ENCODE results near the gene TMCC1.

The TMCC1 gene

DNA sequence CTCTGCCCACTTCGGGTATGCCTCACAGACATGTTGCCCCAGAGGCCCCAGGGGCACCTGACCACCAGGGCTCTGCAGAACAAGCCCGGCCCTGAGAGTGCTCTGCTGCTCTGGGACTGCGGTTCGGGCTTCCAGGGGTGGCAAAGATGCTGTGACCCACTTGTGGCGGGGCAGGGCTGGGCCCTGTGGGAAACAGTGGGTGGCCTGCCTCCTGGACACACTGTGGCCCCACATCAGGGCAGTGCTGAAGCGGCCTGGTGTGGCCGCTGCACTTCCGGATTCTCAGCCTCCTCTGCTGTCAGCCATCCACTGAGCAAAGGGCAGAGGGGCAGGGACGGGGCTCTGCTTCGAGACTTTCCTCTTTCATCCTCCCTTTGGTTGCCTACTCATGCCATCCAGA lies 260.5 kb downstream of the TMCC1 start:
- Mint-ChIP-seq H3K4me3 (no peak overlapping the region), H3K27me3 (no peaks in the 10 kb centered on the region), H3K9me3 (no peaks in the 10 kb centered on the region), H3K27ac (ENCODE audit: low read depth) (no peak overlapping the region), H3K36me3 (ENCODE audit: insufficient read depth) (peaks cover 2% of the 10 kb centered on the region), H3K4me1 (peaks cover 13% of the 10 kb centered on the region)
- no peak for ATAC-seq (replicated peaks; ENCODE audit: extremely low read depth, poor library complexity, severe bottlenecking)
- no peak for DNase-seq (ENCODE audit: low spot score in 2 of 2)

DNA sequence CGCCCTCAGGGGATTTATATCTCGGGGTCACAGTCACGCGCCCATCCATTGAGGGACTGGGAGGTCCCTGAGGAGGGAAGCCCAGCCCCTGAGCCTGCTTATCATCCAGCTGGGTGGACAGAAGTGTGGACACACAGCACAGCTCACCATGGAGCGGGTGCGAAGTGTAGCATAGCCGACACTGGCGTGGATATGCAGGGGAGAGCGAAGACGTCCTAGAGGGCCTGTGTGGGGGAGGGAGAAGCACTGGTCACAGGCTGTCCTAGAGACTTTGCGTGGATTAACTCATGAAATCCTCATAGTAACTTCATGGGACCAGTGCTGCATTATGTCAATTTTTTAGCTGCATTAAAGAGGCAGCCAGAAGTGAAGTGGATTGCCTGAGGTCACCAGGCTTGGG lies 261.0 kb downstream of the TMCC1 start:
- no peaks in the 10 kb centered on the region for H3K9me3 Mint-ChIP-seq
- ATAC-seq (replicated peaks; ENCODE audit: extremely low read depth, poor library complexity, severe bottlenecking) (no peak), DNase-seq (ENCODE audit: low spot score in 2 of 2) (no peak)
- H3K4me3 Mint-ChIP-seq: no peak overlapping the region
- H3K36me3 Mint-ChIP-seq (ENCODE audit: insufficient read depth): peaks cover 4% of the 10 kb centered on the region
- H3K4me1 Mint-ChIP-seq: peaks cover 17% of the 10 kb centered on the region
- H3K27me3 Mint-ChIP-seq: no peaks in the 10 kb centered on the region
- H3K27ac Mint-ChIP-seq (ENCODE audit: low read depth): no peak overlapping the region

DNA sequence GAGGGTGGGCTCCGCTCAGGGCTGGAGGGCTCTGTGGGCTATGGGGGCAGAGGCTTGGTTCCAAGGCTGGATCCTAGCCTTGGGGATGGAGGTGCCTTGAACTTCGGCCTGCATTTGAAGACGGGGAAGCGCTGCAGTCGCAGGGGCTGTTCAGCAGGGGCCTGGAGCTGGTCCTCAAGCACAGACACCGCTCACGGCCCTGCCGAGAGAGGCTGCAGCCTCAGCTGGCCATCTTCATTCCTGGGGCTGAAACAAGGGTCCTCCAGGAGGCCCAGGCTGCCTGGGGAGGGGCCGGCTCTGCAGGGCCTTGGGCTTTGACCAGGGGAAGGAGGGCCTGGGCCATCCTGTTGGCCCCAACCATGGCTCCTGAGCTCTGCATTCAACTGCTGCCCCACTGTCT lies 261.5 kb downstream of the TMCC1 start:
- no peaks in the 10 kb centered on the region for H3K9me3 Mint-ChIP-seq

DNA sequence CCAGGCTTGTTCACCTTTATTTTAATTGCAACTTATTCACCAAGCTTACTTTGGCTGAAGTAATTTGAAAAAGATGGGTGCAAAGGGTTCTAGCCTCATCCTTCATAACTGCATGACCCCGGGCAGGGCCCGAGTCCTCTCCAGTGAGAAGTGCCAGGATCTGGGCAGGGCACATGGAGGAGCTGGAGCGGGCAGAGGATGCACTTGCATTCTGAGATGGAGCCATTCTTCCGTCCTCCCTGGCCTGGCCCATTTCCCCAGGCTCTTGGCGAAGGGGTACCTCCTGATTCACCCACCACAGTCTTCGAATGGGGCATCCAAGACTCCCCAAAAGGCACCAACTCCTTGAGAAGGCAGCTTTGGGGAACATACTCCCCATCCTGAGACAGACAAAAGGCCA lies 264.5 kb downstream of the TMCC1 start:
- Mint-ChIP-seq H3K9me3 (no peaks in the 10 kb centered on the region), H3K27ac (ENCODE audit: low read depth) (no peak overlapping the region), H3K27me3 (no peaks in the 10 kb centered on the region), H3K4me1 (peaks cover 22% of the 10 kb centered on the region), H3K36me3 (ENCODE audit: insufficient read depth) (peaks cover 4% of the 10 kb centered on the region), H3K4me3 (no peak overlapping the region)
- DNase-seq (ENCODE audit: low spot score in 2 of 2): no peak
- no peak for ATAC-seq (replicated peaks; ENCODE audit: extremely low read depth, poor library complexity, severe bottlenecking)

More for the DNA sequence above, 261.5 kb downstream of the TMCC1 start:
- ATAC-seq (replicated peaks; ENCODE audit: extremely low read depth, poor library complexity, severe bottlenecking) (no peak), DNase-seq (ENCODE audit: low spot score in 2 of 2) (no peak)
- no peak overlapping the region for H3K27ac Mint-ChIP-seq (ENCODE audit: low read depth)
- H3K4me1 Mint-ChIP-seq: peaks cover 22% of the 10 kb centered on the region
- H3K36me3 Mint-ChIP-seq (ENCODE audit: insufficient read depth): peaks cover 4% of the 10 kb centered on the region
- no peaks in the 10 kb centered on the region for H3K27me3 Mint-ChIP-seq
- H3K4me3 Mint-ChIP-seq: no peak overlapping the region

DNA sequence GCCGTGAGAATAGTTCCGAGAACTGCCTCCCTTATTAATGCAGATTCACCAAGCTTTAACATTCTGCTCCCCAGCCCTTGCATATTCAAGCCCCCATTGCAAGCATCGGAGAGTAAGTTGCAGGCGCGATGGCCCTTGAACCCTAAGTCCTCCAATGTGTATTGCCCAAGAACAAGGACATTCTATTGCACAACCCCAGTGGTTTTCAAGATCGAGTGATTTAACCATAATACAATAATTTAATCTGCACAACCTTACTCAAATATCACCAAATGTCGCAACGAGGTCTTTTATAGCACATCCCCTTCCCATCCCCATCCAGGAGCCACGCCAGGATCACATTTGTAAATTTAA lies 265.4 kb downstream of the TMCC1 start:
- peak overlapping the region; percentile 14 for H3K27ac Mint-ChIP-seq (ENCODE audit: low read depth)

DNA sequence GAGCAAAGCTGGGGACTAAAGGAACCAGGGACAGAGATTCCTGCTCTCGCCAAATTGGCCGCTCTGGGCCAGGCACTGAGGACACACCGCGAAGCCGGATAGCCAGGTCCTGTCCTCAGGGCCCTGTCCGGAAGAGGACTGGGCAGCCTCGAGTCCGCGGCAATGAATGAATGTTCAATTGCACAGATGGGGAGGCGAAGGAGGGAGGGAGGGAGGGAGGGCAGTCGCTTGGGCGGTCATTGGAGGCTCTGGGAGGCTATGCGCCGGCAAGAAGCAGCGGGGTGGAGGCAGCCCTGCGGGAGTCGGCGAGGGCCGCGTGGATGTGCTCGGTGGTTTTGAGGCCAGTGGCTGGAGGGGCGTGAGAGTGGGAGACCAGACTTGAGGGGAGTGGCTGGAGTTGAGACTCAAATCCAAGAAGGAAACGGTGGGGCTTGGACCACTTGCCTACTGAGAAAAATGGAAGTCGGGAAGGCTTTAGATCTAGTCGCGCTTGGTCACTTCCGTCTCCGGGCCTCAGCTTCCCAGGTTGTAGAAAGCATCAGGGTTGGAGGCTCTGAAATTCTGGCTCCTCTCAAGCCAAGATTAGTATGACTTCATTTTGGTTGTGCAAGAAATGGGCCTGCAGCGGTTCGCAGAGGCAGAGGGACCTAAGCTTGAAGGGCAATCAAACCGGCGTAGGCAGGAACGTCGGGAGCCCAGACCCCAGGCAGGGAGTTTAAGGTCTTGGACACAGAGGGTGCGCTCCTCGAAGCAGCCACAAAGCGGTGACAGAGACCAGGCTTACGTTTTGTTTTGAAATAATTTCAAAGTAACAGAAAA lies 266.0 kb downstream of the TMCC1 start:
- Mint-ChIP-seq H3K4me3 (peak overlapping the region; percentile 84), H3K27ac (ENCODE audit: low read depth) (peak overlapping the region; percentile 14), H3K9me3 (no peaks in the 10 kb centered on the region), H3K4me1 (peaks cover 14% of the 10 kb centered on the region), H3K36me3 (ENCODE audit: insufficient read depth) (peaks cover 2% of the 10 kb centered on the region), H3K27me3 (no peaks in the 10 kb centered on the region)
- DNase-seq (ENCODE audit: low spot score in 2 of 2): peak in 1 of 2 donors; percentile 40
- ATAC-seq (replicated peaks; ENCODE audit: extremely low read depth, poor library complexity, severe bottlenecking): peak; percentile 61

More for the DNA sequence above, 265.4 kb downstream of the TMCC1 start:
- Mint-ChIP-seq H3K36me3 (ENCODE audit: insufficient read depth) (peaks cover 4% of the 10 kb centered on the region), H3K9me3 (no peaks in the 10 kb centered on the region), H3K4me3 (peak overlapping the region; percentile 84), H3K27me3 (no peaks in the 10 kb centered on the region), H3K4me1 (peaks cover 14% of the 10 kb centered on the region)
- no peak for ATAC-seq (replicated peaks; ENCODE audit: extremely low read depth, poor library complexity, severe bottlenecking)
- DNase-seq (ENCODE audit: low spot score in 2 of 2): no peak

DNA sequence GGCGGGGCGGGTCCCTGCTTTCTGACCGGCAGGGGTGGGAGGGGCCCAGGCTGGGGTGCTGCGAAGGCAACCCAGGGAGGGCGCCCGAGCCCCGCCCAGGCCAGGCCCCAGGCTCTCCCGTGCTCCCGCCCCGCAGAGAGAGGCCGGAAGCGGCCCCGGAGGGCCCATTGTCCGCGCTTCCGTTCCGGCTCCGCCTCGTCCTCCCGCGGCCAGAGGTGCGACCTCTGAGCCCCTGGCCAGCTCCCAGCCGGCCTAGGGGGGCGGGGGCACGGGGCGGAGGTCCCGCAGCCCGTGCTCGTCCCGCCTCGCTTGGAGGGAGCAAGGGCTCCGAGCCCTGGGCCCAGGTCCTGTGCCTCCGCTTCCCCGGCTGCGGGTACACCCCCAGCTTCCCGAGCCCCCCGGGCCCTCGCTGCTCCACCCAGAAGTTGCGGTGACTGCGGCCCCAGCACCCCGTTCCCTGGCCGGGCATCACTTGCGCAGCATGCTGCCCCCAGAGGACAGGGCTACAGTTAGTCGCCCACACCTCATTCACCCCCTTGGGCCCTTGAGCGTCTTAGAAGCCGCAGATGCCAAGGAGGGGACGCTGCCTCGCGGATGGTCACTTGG lies 266.7 kb downstream of the TMCC1 start:
- Mint-ChIP-seq H3K4me3 (peak overlapping the region; percentile 84), H3K36me3 (ENCODE audit: insufficient read depth) (peaks cover 2% of the 10 kb centered on the region), H3K27ac (ENCODE audit: low read depth) (peak overlapping the region; percentile 14), H3K27me3 (no peaks in the 10 kb centered on the region), H3K9me3 (no peaks in the 10 kb centered on the region), H3K4me1 (peaks cover 14% of the 10 kb centered on the region)
- DNase-seq (ENCODE audit: low spot score in 2 of 2) (no peak), ATAC-seq (replicated peaks; ENCODE audit: extremely low read depth, poor library complexity, severe bottlenecking) (peak; percentile 72)

DNA sequence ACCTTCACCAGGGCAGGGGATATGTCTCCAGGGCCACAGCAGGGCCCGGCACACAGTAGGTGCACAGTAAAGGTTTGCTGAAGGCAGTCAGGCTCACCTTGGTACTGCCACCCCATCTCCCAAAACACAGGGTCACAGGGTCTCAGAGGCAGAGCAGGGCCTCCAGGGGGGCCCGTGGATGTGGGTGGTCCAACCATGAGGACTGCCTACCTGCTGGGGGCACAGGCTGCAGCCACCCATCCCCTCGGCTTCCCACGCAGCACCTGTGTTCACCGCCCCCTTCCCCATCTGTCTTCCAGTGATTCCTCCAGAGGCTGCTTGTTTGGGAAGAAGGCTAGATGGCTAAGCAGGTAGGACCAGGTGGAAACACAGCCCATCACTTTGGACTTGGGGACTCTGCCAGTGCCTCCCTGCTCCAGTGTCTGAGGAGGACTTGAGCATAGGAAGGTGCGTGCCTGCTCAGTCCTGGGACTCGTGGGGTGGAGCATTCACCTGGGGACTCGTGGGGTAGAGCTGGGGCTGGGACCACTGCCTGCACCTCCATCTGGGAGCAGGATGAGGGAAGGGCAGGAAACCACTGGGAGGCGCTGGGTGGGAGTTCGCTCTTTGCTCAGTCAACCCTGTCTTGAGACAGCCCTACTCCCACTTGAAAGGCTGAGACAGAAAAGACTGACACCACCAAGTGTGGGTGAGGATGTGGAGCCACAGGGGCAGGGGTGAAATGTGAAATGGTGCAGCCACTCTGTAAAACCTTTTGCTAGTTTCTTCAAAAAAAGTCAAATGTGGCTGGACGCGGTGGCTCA lies 268.2 kb downstream of the TMCC1 start:
- Mint-ChIP-seq H3K9me3 (no peaks in the 10 kb centered on the region), H3K4me1 (peaks cover 14% of the 10 kb centered on the region), H3K4me3 (peak overlapping the region; percentile 59), H3K27me3 (no peaks in the 10 kb centered on the region), H3K36me3 (ENCODE audit: insufficient read depth) (peaks cover 2% of the 10 kb centered on the region), H3K27ac (ENCODE audit: low read depth) (no peak overlapping the region)
- DNase-seq (ENCODE audit: low spot score in 2 of 2) (no peak), ATAC-seq (replicated peaks; ENCODE audit: extremely low read depth, poor library complexity, severe bottlenecking) (no peak)

DNA sequence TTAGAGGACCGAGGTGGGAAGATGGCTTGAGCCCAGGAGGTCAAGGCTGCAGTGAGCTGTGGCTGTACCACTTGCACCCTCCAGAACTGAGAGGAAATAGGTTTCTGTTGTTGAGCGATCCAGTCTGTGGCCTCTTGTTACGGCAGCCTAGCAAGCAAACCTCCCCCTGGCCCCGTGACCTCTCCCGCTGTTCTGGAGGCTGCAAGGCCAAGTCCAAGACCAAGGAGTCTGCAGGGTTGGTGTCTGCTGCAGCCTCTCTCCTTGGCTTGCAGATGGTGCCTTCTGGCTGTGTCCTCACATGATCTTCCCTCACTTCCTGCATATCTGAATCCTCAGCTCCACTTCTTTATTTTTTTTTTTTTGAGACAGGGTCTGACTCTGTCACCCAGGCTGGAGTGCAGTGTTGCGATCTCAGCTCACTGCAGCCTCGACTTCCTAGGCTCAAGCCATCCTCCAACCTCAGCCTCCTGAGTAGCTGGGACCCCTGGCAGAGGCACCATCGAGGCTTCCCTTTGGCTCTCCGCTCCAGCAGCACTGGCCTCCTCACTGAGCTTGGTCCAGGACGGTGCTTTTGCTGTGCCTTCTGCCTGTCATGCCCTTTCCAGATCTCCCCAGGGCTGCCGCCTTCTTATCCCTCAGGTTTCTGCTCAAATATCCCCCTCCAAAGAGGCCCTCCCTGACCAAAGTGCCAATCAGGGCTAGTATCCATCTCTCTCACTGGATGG lies 269.0 kb downstream of the TMCC1 start:
- ATAC-seq (replicated peaks; ENCODE audit: extremely low read depth, poor library complexity, severe bottlenecking) (no peak), DNase-seq (ENCODE audit: low spot score in 2 of 2) (no peak)
- Mint-ChIP-seq H3K4me1 (peaks cover 14% of the 10 kb centered on the region), H3K36me3 (ENCODE audit: insufficient read depth) (peaks cover 2% of the 10 kb centered on the region), H3K9me3 (no peaks in the 10 kb centered on the region), H3K27me3 (no peaks in the 10 kb centered on the region), H3K4me3 (no peak overlapping the region), H3K27ac (ENCODE audit: low read depth) (no peak overlapping the region)

DNA sequence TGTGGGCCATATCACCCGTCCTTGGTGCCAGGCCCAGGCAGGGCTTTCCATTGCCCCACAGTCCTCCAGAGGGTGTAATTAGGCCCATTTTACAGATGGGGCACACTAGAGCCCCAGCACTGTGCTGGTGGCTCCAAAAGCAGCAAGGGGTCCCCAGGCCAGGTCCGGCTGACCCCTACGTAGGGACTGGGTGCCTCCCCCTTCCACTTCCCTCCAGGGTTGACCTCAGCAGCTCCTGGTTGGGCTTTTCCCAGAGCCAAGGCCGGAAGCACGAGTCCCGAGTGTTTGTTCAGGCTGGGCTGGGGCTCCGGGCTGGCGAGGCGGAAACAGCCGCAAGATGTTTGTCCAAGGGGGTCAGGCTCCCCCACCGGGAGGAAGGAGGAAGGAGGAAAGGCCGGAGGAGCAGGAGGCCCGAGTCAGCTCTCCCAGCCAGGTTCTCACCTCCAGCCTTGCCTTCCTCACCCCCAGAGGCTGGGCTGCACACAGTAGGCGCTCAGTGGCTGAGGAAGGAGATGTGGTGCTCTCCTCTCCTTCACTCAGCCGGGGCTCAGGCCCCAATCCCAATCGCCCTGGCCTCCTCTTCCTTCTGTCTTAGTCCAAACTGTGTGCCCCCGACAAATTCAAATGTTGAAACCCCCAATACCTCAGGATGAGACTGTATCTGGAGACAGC lies 269.9 kb downstream of the TMCC1 start:
- H3K4me1 Mint-ChIP-seq: peaks cover 18% of the 10 kb centered on the region
- DNase-seq (ENCODE audit: low spot score in 2 of 2): no peak

DNA sequence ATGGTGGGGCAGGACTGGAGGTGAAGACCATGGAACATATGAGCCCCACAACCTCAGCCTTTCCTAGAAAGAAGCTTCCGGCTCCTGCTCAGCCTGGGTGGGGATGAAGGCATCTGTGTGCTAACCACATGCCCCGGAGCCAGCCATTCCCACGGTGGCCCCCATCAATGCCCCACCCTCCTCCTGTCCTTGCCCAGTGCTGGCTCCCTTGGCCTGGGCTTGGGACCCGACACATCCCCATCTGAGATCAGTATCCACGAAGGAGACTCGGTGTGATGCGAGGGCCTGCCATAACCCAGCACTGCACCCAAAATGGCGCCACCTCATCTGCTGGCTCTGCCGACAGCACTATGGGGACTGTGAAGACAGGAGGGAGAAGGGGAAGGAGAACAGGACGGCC lies 270.6 kb downstream of the TMCC1 start:
- no peak overlapping the region for H3K4me3 Mint-ChIP-seq
- no peaks in the 10 kb centered on the region for H3K27me3 Mint-ChIP-seq
- H3K9me3 Mint-ChIP-seq: no peaks in the 10 kb centered on the region
- ATAC-seq (replicated peaks; ENCODE audit: extremely low read depth, poor library complexity, severe bottlenecking) (no peak), DNase-seq (ENCODE audit: low spot score in 2 of 2) (no peak)
- H3K36me3 Mint-ChIP-seq (ENCODE audit: insufficient read depth): peaks cover 2% of the 10 kb centered on the region
- H3K27ac Mint-ChIP-seq (ENCODE audit: low read depth): no peak overlapping the region
- peaks cover 18% of the 10 kb centered on the region for H3K4me1 Mint-ChIP-seq

More for the DNA sequence above, 269.9 kb downstream of the TMCC1 start:
- H3K27me3 Mint-ChIP-seq: no peaks in the 10 kb centered on the region
- peaks cover 2% of the 10 kb centered on the region for H3K36me3 Mint-ChIP-seq (ENCODE audit: insufficient read depth)
- ATAC-seq (replicated peaks; ENCODE audit: extremely low read depth, poor library complexity, severe bottlenecking): no peak
- no peaks in the 10 kb centered on the region for H3K9me3 Mint-ChIP-seq
- no peak overlapping the region for H3K4me3 Mint-ChIP-seq
- H3K27ac Mint-ChIP-seq (ENCODE audit: low read depth): no peak overlapping the region

All from central memory CD8-positive, alpha-beta T cell (primary cell).